Activated gamma-delta T cell (primary cell): ENCODE measurements around the gene ADAM19.

Experiments
- DNase-seq: peaks from one replicate; lab custom pipeline; 2025; lab: John Stamatoyannopoulos, UW

Gene ADAM19

DNA sequence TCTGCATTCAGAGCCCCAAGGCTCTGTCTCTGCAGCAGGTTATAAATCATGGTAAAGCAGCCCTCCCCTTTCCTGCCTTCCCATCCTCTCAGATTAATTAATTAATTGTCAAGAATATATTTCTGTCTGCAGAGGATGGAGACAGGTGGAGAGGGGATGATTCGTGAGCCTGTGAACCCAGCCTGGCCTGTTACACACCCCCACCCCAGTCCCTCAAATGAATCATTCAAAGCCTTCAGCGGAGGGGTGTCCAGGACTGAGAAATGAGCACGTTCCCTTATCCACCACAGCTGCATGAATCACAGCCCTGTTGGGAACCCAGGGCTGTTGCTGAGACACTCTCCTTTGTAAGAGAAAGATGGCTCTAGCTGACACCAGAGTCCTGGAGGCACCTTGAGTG is 59.6 kb downstream of the ADAM19 start:
- no peak for DNase-seq

DNA sequence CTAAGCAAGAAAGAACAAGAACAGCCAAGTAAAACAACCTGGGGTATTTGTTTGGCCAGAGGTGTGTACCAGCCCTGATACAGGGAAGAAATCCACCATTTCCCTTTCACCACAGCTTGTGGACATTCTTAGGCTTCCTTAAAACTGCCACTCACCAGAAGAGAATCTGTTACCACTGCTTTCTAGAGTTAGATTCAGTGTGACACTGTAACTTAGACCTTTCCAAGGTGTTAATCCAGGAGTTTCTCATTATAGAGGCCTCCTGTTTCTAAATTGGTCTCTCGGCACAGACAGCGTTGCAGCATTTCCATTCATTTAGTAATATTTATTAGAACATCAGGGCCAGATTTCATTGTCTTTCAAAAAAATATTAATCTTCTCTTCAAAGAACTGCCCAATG is 60.6 kb downstream of the ADAM19 start:
- no peak for DNase-seq

- DNase-seq: no peak
Observed at GRCh38 chr5:157513182-157513581, 62.4 kb downstream of the ADAM19 start.

- DNase-seq: no peak
Observed at GRCh38 chr5:157511651-157512644, 63.6 kb downstream of the ADAM19 start.

DNA sequence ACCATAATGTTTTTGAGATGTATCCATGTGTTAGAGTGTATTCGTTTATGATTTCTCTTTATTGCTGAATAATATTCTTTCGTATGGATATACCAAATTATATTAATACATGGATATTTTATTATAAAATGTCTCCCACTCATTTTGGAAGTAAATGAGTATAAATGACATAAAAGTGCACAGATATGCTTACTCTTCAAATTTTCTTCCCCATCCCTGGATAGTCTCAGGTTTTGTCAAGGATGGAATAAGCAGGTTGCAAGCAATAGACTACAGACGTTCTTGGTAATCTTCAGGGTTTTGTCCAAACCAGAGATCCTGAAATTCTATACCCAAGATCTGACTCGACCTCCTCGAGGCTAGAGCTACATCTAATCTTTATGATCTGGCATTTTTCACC is 64.9 kb downstream of the ADAM19 start:
- DNase-seq: no peak

GRCh38 chr5:157509587-157509986 is 66.0 kb downstream of the ADAM19 start:
- no peak for DNase-seq

GRCh38 chr5:157509093-157509492 is 66.5 kb downstream of the ADAM19 start:
- no peak for DNase-seq

GRCh38 chr5:157506981-157507780 is 68.4 kb downstream of the ADAM19 start:
- DNase-seq: no peak

GRCh38 chr5:157506066-157506590 is 69.4 kb downstream of the ADAM19 start:
- no peak for DNase-seq

DNA sequence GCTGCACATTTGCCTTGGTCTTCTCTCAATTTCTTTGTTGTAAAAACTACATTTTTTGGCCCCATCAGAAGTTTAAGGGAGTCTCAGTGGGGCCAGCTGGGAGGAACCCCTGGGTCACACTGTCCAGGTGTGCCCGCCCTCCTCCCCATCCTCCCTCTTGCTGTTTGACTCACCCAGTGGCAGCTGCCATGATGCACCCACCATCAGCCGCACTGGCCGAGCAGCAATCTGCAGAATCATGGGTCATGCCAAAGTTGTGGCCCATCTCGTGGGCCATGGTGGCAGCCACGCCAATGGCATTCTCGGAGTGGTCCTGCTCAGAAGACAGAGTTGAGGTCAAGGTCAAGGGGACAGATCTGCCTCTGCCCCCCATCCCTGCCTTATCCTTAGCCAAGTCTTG is 70.1 kb downstream of the ADAM19 start:
- DNase-seq: no peak

DNA sequence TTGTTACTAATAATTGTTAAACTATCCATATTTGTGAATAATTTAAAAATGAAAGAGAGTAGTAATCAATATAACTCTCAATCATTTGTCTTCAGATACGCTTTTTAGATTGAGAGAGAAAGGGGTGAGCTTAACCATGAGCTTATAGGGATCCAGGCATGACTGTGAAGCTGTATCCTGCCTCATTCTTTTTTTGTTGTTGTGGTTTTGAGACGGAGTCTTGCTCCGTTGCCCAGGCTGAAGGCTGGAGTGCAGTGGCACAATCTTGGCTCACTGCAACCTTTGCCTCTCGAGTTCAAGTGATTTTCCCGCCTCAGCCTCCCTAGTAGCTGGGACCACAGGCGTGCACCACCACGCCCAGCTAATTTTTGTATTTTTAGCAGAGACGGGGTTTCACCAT is 71.5 kb downstream of the ADAM19 start:
- DNase-seq: no peak

GRCh38 chr5:157502143-157502647 is 73.4 kb downstream of the ADAM19 start:
- DNase-seq: no peak

DNA sequence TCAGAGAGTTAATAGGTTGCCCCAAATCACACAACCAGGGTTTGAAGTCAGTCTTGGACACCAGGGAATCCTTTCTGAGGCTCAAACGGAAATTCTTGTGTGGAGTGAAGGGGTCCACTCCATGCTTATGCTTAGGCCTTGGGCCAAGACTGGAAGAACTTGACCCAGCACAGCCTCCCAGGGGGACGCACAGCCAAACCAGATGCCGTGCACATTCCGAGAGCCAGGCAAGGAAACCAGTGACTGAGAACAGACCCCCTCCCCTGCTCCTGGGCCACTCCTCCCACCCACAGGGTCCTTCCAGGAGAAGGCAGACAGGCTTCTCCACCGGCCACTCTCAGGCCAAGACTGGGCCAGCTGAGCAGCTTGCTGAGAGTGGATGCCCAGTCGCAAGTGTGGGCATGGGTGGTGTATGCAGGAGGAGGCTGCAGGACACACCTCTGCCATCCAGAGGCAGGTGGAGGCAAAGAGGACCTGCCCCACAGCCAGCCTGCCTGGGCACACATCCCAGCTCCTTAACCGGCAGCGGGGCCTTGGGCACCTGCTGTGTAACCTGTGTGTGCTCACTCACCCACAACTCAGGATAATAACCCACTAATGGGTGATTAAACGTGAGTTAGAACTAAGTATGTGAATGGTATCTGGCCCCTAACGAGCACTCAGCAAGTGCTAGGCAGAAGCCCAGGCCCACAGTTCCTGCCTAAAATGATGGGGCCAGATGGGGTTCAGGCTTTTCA is 77.5 kb downstream of the ADAM19 start:
- DNase-seq: no peak

- DNase-seq: no peak
Observed at GRCh38 chr5:157496864-157497263, 78.7 kb downstream of the ADAM19 start.

- DNase-seq: no peak
Observed at GRCh38 chr5:157494178-157494832, 81.3 kb downstream of the ADAM19 start.

DNA sequence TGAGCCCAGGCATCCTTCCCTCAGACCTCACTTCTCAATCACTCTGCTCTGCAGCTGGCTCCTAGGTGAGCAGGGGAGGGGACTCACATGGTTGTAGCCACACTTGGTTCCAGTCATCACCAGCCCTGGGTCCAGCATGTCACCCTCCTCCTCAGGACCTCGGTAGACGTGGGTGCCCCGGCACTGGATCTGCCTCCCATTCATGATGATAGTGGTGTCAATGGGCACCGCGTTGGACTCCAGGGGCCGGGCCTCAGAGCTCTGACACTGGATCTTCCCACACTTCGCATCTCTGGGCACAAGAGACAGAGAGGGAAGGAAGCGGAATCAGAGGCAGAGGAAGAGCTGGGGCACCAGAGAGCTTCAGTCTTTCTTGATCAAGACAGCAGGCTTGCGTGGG is 82.7 kb downstream of the ADAM19 start:
- no peak for DNase-seq

GRCh38 chr5:157491471-157491995 is 84.0 kb downstream of the ADAM19 start:
- no peak for DNase-seq

DNA sequence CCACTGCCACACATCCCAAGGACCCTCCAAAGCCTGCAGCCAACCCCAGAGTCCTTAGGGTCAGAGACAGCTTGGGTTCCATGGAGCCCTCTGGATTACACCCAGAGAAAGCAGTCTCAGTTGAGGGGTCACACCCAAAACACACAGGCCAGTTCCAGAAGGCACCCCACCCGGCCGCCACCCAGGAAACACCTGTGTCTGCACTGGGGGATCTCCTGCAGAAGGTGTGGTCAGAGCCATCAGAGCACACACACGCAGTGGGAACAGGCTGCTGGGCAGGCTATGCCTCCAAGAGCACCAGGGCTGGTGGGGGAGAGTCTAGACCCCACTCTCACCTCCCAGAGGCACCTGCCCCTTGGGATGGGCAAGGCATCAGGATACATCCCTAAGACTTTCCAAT is 88.2 kb downstream of the ADAM19 start:
- DNase-seq: no peak

- DNase-seq: no peak
Observed at GRCh38 chr5:157486861-157487260, 88.7 kb downstream of the ADAM19 start.

GRCh38 chr5:157486221-157486681 is 89.3 kb downstream of the ADAM19 start:
- no peak for DNase-seq

GRCh38 chr5:157485811-157486210 is 89.8 kb downstream of the ADAM19 start:
- no peak for DNase-seq
